RCC 7860 (cell line): ENCODE data around the gene TJP2.

Source experiments
- DNase-seq: peaks from one replicate; pipeline ENCODE4 v3.0.0-alpha.2; 2015; ENCODE audit warnings: low spot score
- FAIRE-seq: peaks from 2 replicates; lab custom pipeline; 2012; peaks lifted over from hg19 to GRCh38; lab: Jason Lieb, UNC

Gene TJP2

GRCh38 chr9:69173891-69174615, at the start of gene TJP2:
TSS of gene TJP2 (plus strand) at chr9:69174277. CDS start at chr9:69174373, 96 bp downstream.
- peak; percentile 49 for DNase-seq
- no peak for FAIRE-seq

- DNase-seq, result peak; percentile 79
- FAIRE-seq, result peak; percentile 89
Observed at GRCh38 chr9:69130456-69131441, 43.3 kb upstream of the TJP2 start.

- DNase-seq (peak; percentile 91), FAIRE-seq (peak; percentile 95)
Observed at GRCh38 chr9:69131682-69132081, 42.4 kb upstream of the TJP2 start.

GRCh38 chr9:69132361-69132760, 41.7 kb upstream of the TJP2 start:
- FAIRE-seq (no peak), DNase-seq (no peak)

GRCh38 chr9:69134412-69134811, 39.7 kb upstream of the TJP2 start:
- DNase-seq (no peak), FAIRE-seq (no peak)

- FAIRE-seq (peak; percentile 44), DNase-seq (no peak)
Observed at GRCh38 chr9:69136185-69136584, 37.9 kb upstream of the TJP2 start.

GRCh38 chr9:69136779-69137178, 37.3 kb upstream of the TJP2 start:
- no peak for FAIRE-seq

GRCh38 chr9:69137311-69137710, 36.8 kb upstream of the TJP2 start:
- DNase-seq (no peak), FAIRE-seq (no peak)

More at GRCh38 chr9:69136779-69137178, 37.3 kb upstream of the TJP2 start:
- DNase-seq, result no peak

GRCh38 chr9:69139596-69139995, 34.5 kb upstream of the TJP2 start:
- no peak for FAIRE-seq
- no peak for DNase-seq

- DNase-seq (no peak), FAIRE-seq (no peak)
Observed at GRCh38 chr9:69140123-69140735, 33.8 kb upstream of the TJP2 start.

GRCh38 chr9:69141851-69142250, 32.2 kb upstream of the TJP2 start:
- no peak for FAIRE-seq
- no peak for DNase-seq

GRCh38 chr9:69143291-69143690, 30.8 kb upstream of the TJP2 start:
- FAIRE-seq, result no peak

GRCh38 chr9:69145144-69145715, 28.8 kb upstream of the TJP2 start:
- no peak for DNase-seq
- FAIRE-seq, result no peak

More at GRCh38 chr9:69143291-69143690, 30.8 kb upstream of the TJP2 start:
- no peak for DNase-seq

GRCh38 chr9:69147041-69147834, 26.8 kb upstream of the TJP2 start:
- DNase-seq (no peak), FAIRE-seq (no peak)

- DNase-seq (no peak), FAIRE-seq (no peak)
Observed at GRCh38 chr9:69149321-69149807, 24.7 kb upstream of the TJP2 start.

GRCh38 chr9:69151506-69151905, 22.6 kb upstream of the TJP2 start:
- FAIRE-seq (no peak), DNase-seq (no peak)

GRCh38 chr9:69153707-69154521, 20.2 kb upstream of the TJP2 start:
- FAIRE-seq (no peak), DNase-seq (no peak)

- DNase-seq (no peak), FAIRE-seq (no peak)
Observed at GRCh38 chr9:69155341-69156030, 18.6 kb upstream of the TJP2 start.
